Measurements from ENCODE around the gene GPR78.

Gene GPR78

GRCh38 chr4:8580321-8581093, at the start of gene GPR78:
TSS of gene GPR78 (plus strand) at chr4:8580392. CDS start at chr4:8580983, 591 bp downstream.
- DNase-seq: no peak

- no peak for DNase-seq
Measured at GRCh38 chr4:8532245-8532781, 47.9 kb upstream of the GPR78 start.

GRCh38 chr4:8533274-8533865, 46.8 kb upstream of the GPR78 start:
- no peak for DNase-seq

GRCh38 chr4:8534129-8534528, 46.1 kb upstream of the GPR78 start:
- DNase-seq: no peak

- DNase-seq: no peak
Measured at GRCh38 chr4:8534611-8535010, 45.6 kb upstream of the GPR78 start.

GRCh38 chr4:8536467-8536866, 43.7 kb upstream of the GPR78 start:
- no peak for DNase-seq

GRCh38 chr4:8537041-8537461, 43.1 kb upstream of the GPR78 start:
- no peak for DNase-seq

- DNase-seq: no peak
Measured at GRCh38 chr4:8538076-8538702, 42.0 kb upstream of the GPR78 start.

- DNase-seq: no peak
Measured at GRCh38 chr4:8538703-8539567, 41.3 kb upstream of the GPR78 start.

GRCh38 chr4:8539661-8540060, 40.5 kb upstream of the GPR78 start:
- no peak for DNase-seq

GRCh38 chr4:8540072-8540471, 40.1 kb upstream of the GPR78 start:
- DNase-seq: peak; percentile 73

GRCh38 chr4:8540586-8540985, 39.6 kb upstream of the GPR78 start:
- peak; percentile 55 for DNase-seq

GRCh38 chr4:8540991-8541390, 39.2 kb upstream of the GPR78 start:
- DNase-seq: no peak

GRCh38 chr4:8541981-8542715, 38.0 kb upstream of the GPR78 start:
- DNase-seq: peak; percentile 48

- DNase-seq: no peak
Measured at GRCh38 chr4:8542776-8543525, 37.2 kb upstream of the GPR78 start.

GRCh38 chr4:8543623-8544022, 36.6 kb upstream of the GPR78 start:
- no peak for DNase-seq

GRCh38 chr4:8544282-8544681, 35.9 kb upstream of the GPR78 start:
- no peak for DNase-seq

GRCh38 chr4:8544741-8545438, 35.3 kb upstream of the GPR78 start:
- DNase-seq: no peak

- DNase-seq: no peak
Measured at GRCh38 chr4:8545439-8545765, 34.8 kb upstream of the GPR78 start.

GRCh38 chr4:8546766-8547107, 33.5 kb upstream of the GPR78 start:
- DNase-seq: no peak

All from activated effector memory CD4-positive, alpha-beta T cell treated with anti-CD3 and anti-CD28 coated beads, Interleukin-2, amount 50 U/mL, for 16 hours (primary cell).